ENCODE data around the gene CTRB1. TPM values are rescaled to one million over a fixed set of nuclear protein-coding genes. Genes with fewer than 3 reads are reported as not detected.
"Not testable (repeated sequence)": the region's sequence is repeated elsewhere in the genome, so short reads cannot be mapped to it uniquely, and the experiment has no call there.

CTRB1 gene
- total RNA-seq, 1 experiment from 2014 or later = not detected

- Histone ChIP-seq H3K4me1 (ENCODE audit: insufficient read depth, low read length, poor library complexity, severe bottlenecking) (peaks cover 53% of the 10 kb centered on the region), H3K27ac (ENCODE audit: low read depth, low read length, poor library complexity, severe bottlenecking) (peak overlapping the region; percentile 27)
- H3K27me3 ChIP-seq (replicated peaks; ENCODE audit: insufficient read depth, low read depth, low read length, poor library complexity); POLR2A ChIA-PET (ENCODE audit: low non-redundant PET); H3K9me3 ChIP-seq (ENCODE audit: low read depth, low read length, poor library complexity, severe bottlenecking); H3K4me3 ChIP-seq (ENCODE audit: low read depth, low read length, poor library complexity, severe bottlenecking); BruUV-seq (replicated peaks); H3K36me3 ChIP-seq (ENCODE audit: insufficient read depth, low read length, poor library complexity, severe bottlenecking); intact Hi-C loops (cut with micrococcal nuclease; ENCODE audit: unreplicated experiment); CTCF ChIA-PET: not testable (repeated sequence)
- peak; percentile 34 for DNase-seq (ENCODE audit: low spot score)
- TF ChIP-seq CTCF (conservative IDR thresholded peaks at IDR 0.05; ENCODE audit: low read depth, low read length) = 0 out of 2 replicates have a peak, but pooled peaks have one; percentile 29
These were observed 21.8 kb downstream of the CTRB1 start for GRCh38 chr16:75240633-75241032.

GRCh38 chr16:75241412-75241811 lies 22.6 kb downstream of the CTRB1 start:
- Histone ChIP-seq H3K36me3 (ENCODE audit: insufficient read depth, low read length, poor library complexity, severe bottlenecking) (peaks cover 4% of the 10 kb centered on the region), H3K4me3 (ENCODE audit: low read depth, low read length, poor library complexity, severe bottlenecking) (no peak overlapping the region), H3K4me1 (ENCODE audit: insufficient read depth, low read length, poor library complexity, severe bottlenecking) (peaks cover 53% of the 10 kb centered on the region), H3K27ac (ENCODE audit: low read depth, low read length, poor library complexity, severe bottlenecking) (no peak overlapping the region), H3K27me3 (replicated peaks; ENCODE audit: insufficient read depth, low read depth, low read length, poor library complexity) (no peaks in the 10 kb centered on the region), H3K9me3 (ENCODE audit: low read depth, low read length, poor library complexity, severe bottlenecking) (no peaks in the 10 kb centered on the region)
- CTCF ChIA-PET = no interaction called here
- intact Hi-C loops (cut with micrococcal nuclease; ENCODE audit: unreplicated experiment) = no loop called here
- POLR2A ChIA-PET (ENCODE audit: low non-redundant PET) = no interaction called here
- no peak for TF ChIP-seq CTCF (conservative IDR thresholded peaks at IDR 0.05; ENCODE audit: low read depth, low read length)
- no peak for TF ChIP-seq EZH2 (IDR thresholded peaks at IDR 0.05; ENCODE audit: borderline replicate concordance, low read depth, low read length, poor library complexity, severe bottlenecking)
- BruUV-seq (replicated peaks) = no TSS peak
- no peak for DNase-seq (ENCODE audit: low spot score)

- ChIA-PET CTCF (no interaction called here), POLR2A (ENCODE audit: low non-redundant PET) (no interaction called here)
- no TSS peak for BruUV-seq (replicated peaks)
- TF ChIP-seq CTCF (conservative IDR thresholded peaks at IDR 0.05; ENCODE audit: low read depth, low read length) (no peak), EZH2 (IDR thresholded peaks at IDR 0.05; ENCODE audit: borderline replicate concordance, low read depth, low read length, poor library complexity, severe bottlenecking) (no peak)
- no peak overlapping the region for H3K27ac ChIP-seq (ENCODE audit: low read depth, low read length, poor library complexity, severe bottlenecking)
- peaks cover under 1% of the 10 kb centered on the region for H3K36me3 ChIP-seq (ENCODE audit: insufficient read depth, low read length, poor library complexity, severe bottlenecking)
- H3K4me3 ChIP-seq (ENCODE audit: low read depth, low read length, poor library complexity, severe bottlenecking) = no peak overlapping the region
- intact Hi-C loops (cut with micrococcal nuclease; ENCODE audit: unreplicated experiment) = no loop called here
- no peak for DNase-seq (ENCODE audit: low spot score)
- peaks cover 53% of the 10 kb centered on the region for H3K4me1 ChIP-seq (ENCODE audit: insufficient read depth, low read length, poor library complexity, severe bottlenecking)
- H3K9me3 ChIP-seq (ENCODE audit: low read depth, low read length, poor library complexity, severe bottlenecking) = no peaks in the 10 kb centered on the region
- no peaks in the 10 kb centered on the region for H3K27me3 ChIP-seq (replicated peaks; ENCODE audit: insufficient read depth, low read depth, low read length, poor library complexity)
These were observed 23.2 kb downstream of the CTRB1 start for GRCh38 chr16:75241955-75242354.

GRCh38 chr16:75242436-75243078 lies 23.8 kb downstream of the CTRB1 start:
- POLR2A ChIA-PET (ENCODE audit: low non-redundant PET); CTCF ChIA-PET; H3K9me3 ChIP-seq (ENCODE audit: low read depth, low read length, poor library complexity, severe bottlenecking); intact Hi-C loops (cut with micrococcal nuclease; ENCODE audit: unreplicated experiment); H3K27me3 ChIP-seq (replicated peaks; ENCODE audit: insufficient read depth, low read depth, low read length, poor library complexity); DNase-seq (ENCODE audit: low spot score); H3K4me3 ChIP-seq (ENCODE audit: low read depth, low read length, poor library complexity, severe bottlenecking); BruUV-seq (replicated peaks); H3K36me3 ChIP-seq (ENCODE audit: insufficient read depth, low read length, poor library complexity, severe bottlenecking); H3K27ac ChIP-seq (ENCODE audit: low read depth, low read length, poor library complexity, severe bottlenecking): not testable (repeated sequence)
- peaks cover 53% of the 10 kb centered on the region for H3K4me1 ChIP-seq (ENCODE audit: insufficient read depth, low read length, poor library complexity, severe bottlenecking)
